Panc1 (cell line): ENCODE measurements around the gene SULF2. TPM values are rescaled to one million over a fixed set of nuclear protein-coding genes. Genes with fewer than 3 reads are reported as not detected.

Experiments used
- ATAC-seq: fragments of 200-7000 bp; cut with Tn5 transposase; 2 replicates; pipeline ENCODE4 v1.9.1; 2020; ENCODE audit warnings: mild to moderate bottlenecking, moderate library complexity
- BruUV-seq: library from RNA; stranded (reverse); fragments of 400-500 nt; replicated peaks from 2 replicates; lab custom pipeline; 2021; lab: Mats Ljungman, UMichigan
- CTCF ChIA-PET: fragments of 300-600 bp; sonication (Branson Sonifier 250); formaldehyde crosslinking; loops from one replicate; lab custom pipeline; 2022; ENCODE audit warnings: antibody characterized with exemption; lab: Charles Lee
- POLR2A ChIA-PET: fragments of 300-600 bp; sonication (Branson Sonifier 250); formaldehyde crosslinking; loops from one replicate; lab custom pipeline; 2022; ENCODE audit warnings: antibody characterized with exemption; lab: Charles Lee
- DNase-seq: peaks from one replicate; pipeline ENCODE4 v3.0.0-alpha.2; 2010; ENCODE audit warnings: low read depth, low spot score
- H3K27ac ChIP-seq: 2 replicates; pipeline ENCODE4 v1.5.1; 2011; ENCODE audit warnings: mild to moderate bottlenecking, low read length, inconsistent platforms
- H3K27me3 ChIP-seq: fragments of 200-500 bp; sonication (Bioruptor generic); 2 replicates; pipeline ENCODE4 v1.6.0; 2014; ENCODE audit warnings: low read length, inconsistent platforms; ENCODE audit not compliant: control insufficient read depth, insufficient read depth
- H3K36me3 ChIP-seq: fragments of 200-500 bp; sonication (Bioruptor generic); 2 replicates; pipeline ENCODE4 v1.5.1; 2014; ENCODE audit warnings: inconsistent platforms, mild to moderate bottlenecking, low read length, moderate library complexity; ENCODE audit not compliant: control insufficient read depth, insufficient read depth
- H3K4me1 ChIP-seq: 2 replicates; pipeline ENCODE4 v1.5.1; 2011; ENCODE audit warnings: inconsistent platforms, mild to moderate bottlenecking, low read length, moderate library complexity; ENCODE audit not compliant: control insufficient read depth, insufficient read depth
- H3K4me3 ChIP-seq, 2 experiments: 2 replicates each; pipeline ENCODE4 v1.5.1; 2011 to 2012; ENCODE audit warnings: low read depth in 2 of 2, low read length in 2 of 2, mild to moderate bottlenecking in 2 of 2, inconsistent platforms in 1 of 2, moderate library complexity in 1 of 2
- H3K9me3 ChIP-seq: fragments of 200-500 bp; sonication (Bioruptor generic); 2 replicates; pipeline ENCODE4 v1.5.1; 2014; ENCODE audit warnings: low read depth, mild to moderate bottlenecking, inconsistent platforms, low read length, moderate library complexity; ENCODE audit not compliant: control insufficient read depth, insufficient read depth
- CTCF ChIP-seq: fragments of 450-650 bp; IDR thresholded peaks from 2 replicates; pipeline ENCODE4 v1.5.1; 2017; ENCODE audit warnings: mild to moderate bottlenecking
- POLR2AphosphoS5 ChIP-seq: IDR thresholded peaks from 2 replicates; pipeline ENCODE4 v1.6.1; 2012; ENCODE audit warnings: mild to moderate bottlenecking, low read depth, low read length, moderate library complexity
- REST ChIP-seq, 2 experiments: IDR thresholded peaks; 2 replicates each; pipeline ENCODE4 v1.6.1; 2011 to 2012; ENCODE audit warnings: low read depth in 2 of 2, control low read depth in 1 of 2, low read length in 1 of 2, mild to moderate bottlenecking in 1 of 2, moderate library complexity in 1 of 2; ENCODE audit not compliant: insufficient read depth in 1 of 2
- SIN3A ChIP-seq: IDR thresholded peaks from 2 replicates; pipeline ENCODE4 v1.6.1; 2012; ENCODE audit warnings: low read depth, mild to moderate bottlenecking, low read length, moderate library complexity, borderline replicate concordance; ENCODE audit not compliant: insufficient read depth
- TCF7L2 ChIP-seq: IDR thresholded peaks from 2 replicates; pipeline ENCODE4 v1.6.1; 2011; ENCODE audit warnings: mild to moderate bottlenecking, low read depth, low read length, inconsistent platforms
- in situ Hi-C: cut with HindIII; loops from 2 replicates; pipeline ENCODE4 v1.10.0; 2016; ENCODE audit warnings: low sequenced_read_pairs, low pct_unique_long_range_greater_than_20kb
- intact Hi-C: fragments of 100-400 bp; cut with micrococcal nuclease; formaldehyde crosslinking; loops from one replicate; pipeline ENCODE4 v1.10.0; 2022; ENCODE audit not compliant: unreplicated experiment
- total RNA-seq: library from RNA; stranded (reverse); gene quantifications from one replicate; pipeline ENCODE4 v1.2.1, GENCODE V29; 2021; ENCODE audit not compliant: unreplicated experiment

SULF2 gene
- total RNA-seq, 1 experiment from 2014 or later = 1.4 TPM

DNA sequence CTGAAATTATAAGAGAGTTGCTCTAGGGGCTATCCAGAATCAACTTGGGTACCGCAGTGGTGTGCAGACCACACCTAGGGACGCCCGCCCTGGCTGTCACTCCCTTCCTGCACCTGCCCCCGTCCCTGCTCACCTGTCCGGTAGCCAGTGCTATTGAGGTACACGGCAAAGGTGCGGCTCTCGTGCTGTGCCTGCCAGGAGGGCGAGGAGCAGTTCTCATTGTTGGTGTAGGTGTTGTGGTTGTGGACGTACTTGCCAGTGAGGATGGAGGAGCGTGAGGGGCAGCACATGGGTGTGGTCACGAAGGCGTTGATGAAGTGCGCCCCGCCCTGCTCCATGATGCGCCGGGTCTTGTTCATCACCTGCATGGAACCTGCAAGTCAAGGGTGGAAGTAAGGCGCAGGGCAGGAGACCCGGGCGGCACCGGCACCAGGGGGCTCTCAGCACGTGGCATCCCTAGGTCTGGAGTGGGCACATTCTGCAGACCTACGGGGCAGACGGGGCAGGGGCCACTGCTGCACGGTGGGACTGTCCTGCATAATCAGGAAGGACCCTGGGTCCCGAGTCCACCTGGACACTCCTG, 48.6 kb downstream of the SULF2 start:
- no peak for DNase-seq
- Histone ChIP-seq H3K4me1 (no peaks in the 10 kb centered on the region), H3K36me3 (no peaks in the 10 kb centered on the region), H3K9me3 (no peaks in the 10 kb centered on the region), H3K4me3 (no peak overlapping the region), H3K27ac (no peak overlapping the region), H3K27me3 (no peaks in the 10 kb centered on the region; the same call in none of the 2 replicates)
- intact Hi-C loops = no loop called here
- ChIA-PET POLR2A (no interaction called here), CTCF (no interaction called here)
- ATAC-seq = no peak
- BruUV-seq = no TSS peak
- TF ChIP-seq TCF7L2 (no peak), CTCF (no peak), SIN3A (no peak), REST (IDR thresholded peaks at IDR 0.05; ENCODE audit: insufficient read depth in 1 of 2, low read depth in 2 of 2, low read length in 1 of 2) (no peak), POLR2AphosphoS5 (no peak)
- in situ Hi-C loops = no loop called here

- in situ Hi-C loops (no loop called here), intact Hi-C loops (no loop called here)
- H3K27ac ChIP-seq = no peak overlapping the region
- H3K4me1 ChIP-seq = no peaks in the 10 kb centered on the region
- no peaks in the 10 kb centered on the region for H3K9me3 ChIP-seq
- ChIA-PET CTCF (no interaction called here), POLR2A (no interaction called here)
- no peaks in the 10 kb centered on the region; the same call in none of the 2 replicates for H3K27me3 ChIP-seq
- BruUV-seq = no TSS peak
- DNase-seq (no peak), ATAC-seq (no peak)
- no peaks in the 10 kb centered on the region for H3K36me3 ChIP-seq
- H3K4me3 ChIP-seq = no peak overlapping the region
- TF ChIP-seq REST (IDR thresholded peaks at IDR 0.05; ENCODE audit: insufficient read depth in 1 of 2, low read depth in 2 of 2, low read length in 1 of 2) (no peak), TCF7L2 (no peak), CTCF (no peak), SIN3A (no peak), POLR2AphosphoS5 (no peak)
Measured at GRCh38 chr20:47735412-47736400, 49.6 kb downstream of the SULF2 start.
